GM21825 (cell line): ENCODE measurements around the gene TK2.

ENCODE experiments used
- ATAC-seq: cut with Tn5 transposase; IDR thresholded peaks from one replicate; pipeline ENCODE4 v1.9.1; 2021; ENCODE audit warnings: mild to moderate bottlenecking, moderate library complexity; ENCODE audit not compliant: unreplicated experiment

Gene TK2

DNA sequence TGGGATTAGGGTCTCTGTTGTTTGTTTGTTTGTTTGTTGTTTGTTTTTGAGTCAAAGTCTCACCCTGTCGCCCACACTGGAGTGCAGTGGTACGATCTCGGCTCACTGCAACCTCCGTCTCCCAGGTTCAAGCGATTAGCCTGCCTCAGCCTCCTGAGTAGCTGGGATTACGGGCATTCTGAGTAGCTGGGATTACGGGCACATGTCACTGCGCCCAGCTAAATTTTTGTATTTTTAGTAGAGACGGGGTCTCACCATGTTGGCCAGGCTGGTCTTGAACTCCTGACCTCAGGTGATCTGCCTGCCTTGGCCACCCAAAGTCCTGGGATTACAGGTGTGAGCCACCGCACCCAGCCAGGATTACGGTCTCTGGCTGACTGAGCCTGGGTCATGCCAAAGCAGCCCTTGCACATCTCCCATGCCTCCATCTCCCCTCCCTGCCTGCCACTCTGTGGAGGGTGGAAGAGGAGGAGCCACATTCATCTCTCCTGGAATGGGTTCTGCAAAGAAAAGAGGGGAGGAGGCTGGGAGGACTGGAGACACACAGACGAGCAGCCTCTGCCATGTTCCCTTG is 63.6 kb downstream of the TK2 start:
- ATAC-seq = no peak

DNA sequence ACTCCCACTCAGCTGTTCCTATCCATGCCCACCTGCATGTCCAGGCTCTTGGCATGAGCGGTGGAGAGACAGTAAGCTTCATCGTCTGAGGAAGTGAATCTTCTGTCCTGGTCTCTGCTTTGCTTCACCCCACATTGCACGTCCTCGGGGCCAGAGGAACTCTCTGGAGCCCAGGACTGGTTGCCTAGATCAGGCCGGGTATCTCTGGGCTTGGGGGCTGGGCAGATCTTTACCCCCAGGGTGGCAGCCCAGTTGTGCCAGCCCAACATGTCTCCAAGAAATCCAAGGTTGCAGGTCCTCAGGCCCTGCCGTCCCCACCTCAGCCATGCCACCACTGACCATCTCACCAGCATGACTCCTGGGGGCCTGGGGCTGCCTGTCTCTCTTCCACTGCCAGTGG is 64.5 kb downstream of the TK2 start:
- no peak for ATAC-seq

DNA sequence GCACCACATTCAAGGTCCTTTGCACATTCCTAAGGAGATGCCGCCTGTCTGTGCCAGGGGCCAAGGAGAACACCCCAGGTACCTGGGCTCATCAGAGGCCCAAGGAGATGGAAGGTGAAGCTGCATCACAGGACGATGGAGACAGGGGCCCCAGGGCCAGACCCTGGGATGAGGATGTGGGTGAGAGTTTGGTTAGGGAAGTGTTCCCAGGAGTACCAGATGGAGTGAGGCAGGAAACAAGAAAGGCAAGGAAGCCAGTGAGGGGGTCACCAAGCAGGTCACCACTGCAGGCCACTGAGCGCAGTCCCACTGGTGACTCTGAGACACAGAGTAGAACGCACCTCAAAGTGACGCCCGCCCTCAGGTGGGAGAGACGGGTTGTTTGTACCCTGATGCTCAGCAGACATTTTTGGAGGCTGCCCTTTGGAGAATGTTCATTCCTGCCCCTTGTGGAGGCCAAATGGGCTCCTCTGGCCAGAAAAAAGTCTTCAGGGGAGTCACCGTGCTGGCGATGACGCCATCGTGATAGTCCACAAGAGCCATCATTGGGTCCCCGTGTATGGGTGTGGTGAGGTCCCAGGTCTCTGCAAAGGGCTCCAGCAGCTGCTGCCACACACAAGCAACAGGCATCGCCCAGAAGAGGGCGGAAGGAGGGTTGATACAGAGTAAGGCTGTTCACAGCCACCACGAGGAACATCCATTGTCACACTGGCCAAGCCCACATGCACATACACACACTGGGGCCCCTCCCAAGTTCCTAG is 65.3 kb downstream of the TK2 start:
- no peak for ATAC-seq

DNA sequence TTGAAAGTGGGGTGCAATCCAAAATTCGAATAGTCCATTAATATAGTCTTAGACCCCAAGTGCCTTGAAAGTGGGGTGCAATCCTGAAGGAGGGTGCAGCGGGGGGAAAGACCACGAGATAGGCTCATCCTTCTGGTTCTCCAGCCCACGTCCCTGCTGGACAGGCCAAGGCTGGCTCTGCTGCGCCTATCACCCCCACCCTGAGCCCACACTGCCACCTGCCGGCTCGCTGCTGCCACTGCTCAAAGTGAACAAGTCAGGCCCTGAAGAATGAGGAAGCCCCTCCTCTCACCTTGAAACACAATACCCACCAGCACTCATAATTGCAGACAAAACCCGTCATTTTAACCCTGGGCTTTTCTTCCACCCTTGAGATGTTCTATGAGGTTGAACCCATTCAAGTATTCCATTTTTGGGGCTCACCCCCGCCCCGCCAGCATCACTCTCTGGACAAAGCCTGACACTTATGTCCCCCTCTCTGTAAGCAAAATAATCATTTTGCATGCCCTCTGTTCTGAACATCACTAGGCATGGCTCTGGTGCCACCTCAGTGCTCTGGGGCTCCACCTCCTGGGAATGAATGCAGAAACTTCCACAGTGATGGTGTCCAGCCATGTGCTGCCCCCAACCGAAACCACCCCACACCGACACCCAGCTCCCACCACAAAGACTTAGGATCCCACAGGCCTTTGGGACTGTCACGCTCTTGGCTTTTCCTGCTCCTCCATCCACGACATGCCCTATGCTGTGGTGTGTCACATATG is 66.1 kb downstream of the TK2 start:
- ATAC-seq = no peak

DNA sequence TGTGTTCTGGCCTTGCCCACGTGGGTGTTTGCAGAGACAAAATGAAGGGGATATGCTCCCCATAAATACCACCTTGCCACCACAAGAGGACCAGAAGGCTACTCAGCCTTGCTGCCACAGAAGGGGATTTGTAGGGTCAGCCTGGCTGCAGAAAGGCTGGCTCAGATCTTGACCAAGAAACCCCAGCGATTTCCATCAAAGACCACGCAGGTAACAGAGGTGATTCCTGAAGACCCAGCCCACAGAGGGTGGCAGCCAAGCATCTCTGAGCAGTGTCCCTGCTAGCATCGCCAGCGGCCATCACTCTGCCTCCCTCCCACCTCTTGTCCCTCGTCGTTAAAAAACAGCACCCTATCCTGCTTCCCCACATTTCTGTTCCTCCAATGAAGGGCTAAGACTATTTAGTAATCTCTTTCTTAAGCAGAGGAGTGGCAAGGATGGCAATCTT is 68.0 kb downstream of the TK2 start:
- ATAC-seq = no peak

DNA sequence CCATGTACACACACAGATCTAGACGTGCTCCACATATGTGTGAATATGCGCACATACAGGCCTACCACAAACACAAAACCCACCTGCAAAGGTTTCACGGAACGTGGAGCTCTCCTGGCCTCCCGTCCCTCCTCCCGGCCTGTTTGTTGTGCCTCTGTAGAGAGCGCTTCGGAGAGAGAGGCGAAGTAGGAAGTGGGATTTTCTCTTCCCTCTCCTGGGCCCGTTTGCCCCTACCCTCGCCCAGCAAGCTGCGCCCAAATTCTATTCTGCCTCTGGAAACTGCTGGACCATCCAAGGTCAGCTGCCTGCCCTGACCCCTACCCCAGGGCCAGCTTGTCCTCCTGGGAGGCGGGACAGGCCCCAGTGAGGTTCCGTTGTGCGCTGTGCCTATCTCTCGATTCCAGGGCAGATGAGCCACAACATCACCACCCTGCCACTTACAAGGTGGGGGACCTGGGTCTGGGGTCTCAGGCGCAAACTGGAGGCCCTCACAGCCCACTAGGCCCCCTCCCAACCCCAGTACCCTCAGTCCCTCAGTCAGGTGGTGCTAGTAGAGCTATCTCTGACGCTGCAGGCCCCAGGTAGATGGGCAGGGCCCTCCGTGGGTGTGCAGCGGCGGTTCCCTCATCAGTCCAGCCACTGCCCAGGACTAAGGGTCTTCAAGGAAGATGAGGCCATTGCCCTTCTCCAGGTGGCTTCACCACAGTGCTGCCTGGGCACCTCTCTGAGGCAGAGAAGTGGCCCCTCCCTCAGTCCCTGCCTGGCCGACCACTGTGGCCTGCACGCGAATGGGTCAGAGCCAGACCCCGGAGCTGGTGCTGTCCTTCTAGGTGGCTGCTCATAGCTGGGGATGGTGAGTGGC is 68.6 kb downstream of the TK2 start:
- ATAC-seq = no peak

DNA sequence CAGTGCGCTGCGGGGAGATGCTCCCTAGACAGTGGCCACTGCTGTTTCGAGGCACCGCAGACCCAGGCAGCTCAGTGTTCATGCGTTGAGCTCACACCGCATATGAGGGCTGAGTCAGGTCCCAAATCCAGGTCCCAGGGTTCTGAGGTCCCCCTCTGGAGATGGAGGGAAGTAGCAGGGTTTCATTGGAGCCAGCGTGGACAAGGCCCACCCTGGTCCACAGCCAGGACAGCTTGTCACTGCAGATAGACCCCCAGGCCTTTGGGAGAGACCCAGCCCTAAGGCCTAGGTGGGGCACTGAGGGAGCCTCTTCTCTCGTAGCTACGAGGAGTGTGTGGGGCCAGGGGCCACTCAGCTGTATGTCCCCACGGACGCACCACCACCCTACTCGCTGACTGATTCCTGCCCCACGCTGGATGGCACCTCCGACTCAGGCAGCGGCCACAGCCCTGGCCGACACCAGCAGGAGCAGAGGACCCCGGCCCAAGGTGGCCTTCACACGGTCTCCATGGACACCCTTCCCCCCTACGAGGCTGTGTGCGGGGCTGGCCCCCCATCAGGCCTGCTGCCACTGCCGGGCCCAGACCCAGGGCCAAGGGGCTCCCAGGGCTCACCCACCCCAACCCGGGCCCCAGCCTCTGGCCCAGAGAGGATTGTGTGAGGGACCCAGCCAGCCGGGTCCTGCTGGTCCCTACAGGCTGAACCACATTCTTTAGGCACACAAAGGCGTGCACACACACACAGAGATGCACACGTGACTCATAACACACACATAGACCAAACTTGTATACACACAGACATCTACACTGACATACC is 69.4 kb downstream of the TK2 start:
- ATAC-seq = no peak

DNA sequence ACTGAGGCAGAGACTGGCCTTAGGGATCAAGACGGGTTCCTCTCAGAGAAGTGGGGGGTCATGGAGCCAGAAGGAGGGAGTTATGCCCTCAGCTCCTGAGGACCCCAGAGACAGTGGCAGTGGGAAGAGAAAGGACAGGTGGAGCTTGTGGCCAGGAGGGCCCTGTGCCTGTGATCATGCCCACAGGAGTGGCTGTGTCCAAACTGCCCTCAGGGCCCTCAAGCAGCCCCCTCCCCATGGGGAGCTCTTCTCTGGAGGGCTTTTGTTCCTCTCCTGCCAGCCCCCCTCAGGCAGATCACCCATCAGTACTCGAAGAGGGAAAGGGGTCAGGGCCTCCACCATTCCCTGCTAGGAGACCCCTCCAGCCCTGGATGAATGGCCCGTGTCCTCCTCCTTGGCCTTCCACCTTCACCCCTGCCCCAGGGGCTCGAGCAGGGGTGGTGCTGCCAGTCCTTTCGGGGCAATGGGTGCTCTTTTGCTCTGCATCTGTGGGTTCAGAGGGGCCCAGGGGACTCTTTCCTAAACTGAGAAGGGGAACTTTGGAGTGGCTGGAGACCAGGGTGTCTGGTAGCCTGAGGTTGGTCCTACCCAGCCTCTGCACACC is 70.2 kb downstream of the TK2 start:
- ATAC-seq = no peak

DNA sequence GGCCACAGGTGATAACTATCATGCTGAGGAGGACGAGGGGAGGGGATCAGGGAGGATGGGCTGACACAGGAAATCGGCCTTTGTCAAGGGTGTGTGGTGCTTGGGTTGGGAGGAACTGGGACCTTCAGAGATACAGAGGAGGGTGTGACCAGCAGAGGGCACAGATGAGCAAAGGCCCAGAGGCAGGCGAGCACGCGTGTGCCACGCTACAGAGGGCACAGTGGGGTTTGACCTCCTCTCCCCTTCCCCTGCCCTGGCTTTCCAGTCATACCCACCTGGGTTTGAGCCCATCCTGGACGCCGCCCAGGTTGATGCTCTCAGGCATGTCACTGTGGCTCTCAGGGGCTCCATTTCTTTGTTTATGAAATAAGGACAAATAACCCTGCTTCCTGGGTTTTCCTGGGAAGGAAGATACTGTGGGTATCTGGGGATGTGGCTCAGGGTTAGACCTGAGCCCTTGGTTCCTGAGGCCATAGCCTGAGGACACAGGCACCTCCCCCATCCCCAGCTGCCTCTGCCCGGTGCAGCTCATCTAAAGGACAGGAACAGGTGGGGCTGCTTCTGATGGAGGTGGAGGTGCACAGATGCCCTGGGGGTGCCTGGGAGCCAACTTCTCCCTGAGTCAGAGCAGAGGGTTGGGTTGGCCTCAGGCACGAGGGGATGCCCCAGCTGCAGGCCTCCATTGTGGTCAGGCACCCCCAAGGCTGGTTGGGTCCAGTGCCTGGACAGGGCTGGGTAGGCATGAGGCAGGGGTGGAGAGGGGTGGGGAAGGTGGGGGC is 71.0 kb downstream of the TK2 start:
- no peak for ATAC-seq

DNA sequence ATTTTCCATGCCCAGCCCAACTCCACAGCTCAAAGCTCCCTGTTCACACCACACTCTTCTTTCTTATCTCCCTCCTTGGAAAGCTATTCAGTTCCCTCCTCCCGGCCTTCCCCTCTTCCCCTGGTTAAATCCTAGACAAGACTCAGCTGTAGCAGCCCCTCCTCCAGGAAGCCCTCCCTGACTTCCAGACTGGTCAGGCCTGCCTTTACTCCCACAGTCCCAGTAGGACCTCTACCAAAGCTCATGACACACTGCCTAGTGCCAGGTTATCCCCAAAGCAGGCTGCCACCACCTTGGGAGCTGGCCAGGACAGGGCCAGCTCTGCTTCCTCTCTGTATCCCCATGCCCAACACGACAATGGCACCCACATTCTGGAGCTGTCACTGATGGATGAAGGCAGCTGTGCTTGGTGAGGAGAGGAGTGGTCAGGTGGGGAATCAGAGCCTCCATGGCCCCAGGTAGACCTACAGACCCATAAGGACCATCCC is 72.8 kb downstream of the TK2 start:
- no peak for ATAC-seq

DNA sequence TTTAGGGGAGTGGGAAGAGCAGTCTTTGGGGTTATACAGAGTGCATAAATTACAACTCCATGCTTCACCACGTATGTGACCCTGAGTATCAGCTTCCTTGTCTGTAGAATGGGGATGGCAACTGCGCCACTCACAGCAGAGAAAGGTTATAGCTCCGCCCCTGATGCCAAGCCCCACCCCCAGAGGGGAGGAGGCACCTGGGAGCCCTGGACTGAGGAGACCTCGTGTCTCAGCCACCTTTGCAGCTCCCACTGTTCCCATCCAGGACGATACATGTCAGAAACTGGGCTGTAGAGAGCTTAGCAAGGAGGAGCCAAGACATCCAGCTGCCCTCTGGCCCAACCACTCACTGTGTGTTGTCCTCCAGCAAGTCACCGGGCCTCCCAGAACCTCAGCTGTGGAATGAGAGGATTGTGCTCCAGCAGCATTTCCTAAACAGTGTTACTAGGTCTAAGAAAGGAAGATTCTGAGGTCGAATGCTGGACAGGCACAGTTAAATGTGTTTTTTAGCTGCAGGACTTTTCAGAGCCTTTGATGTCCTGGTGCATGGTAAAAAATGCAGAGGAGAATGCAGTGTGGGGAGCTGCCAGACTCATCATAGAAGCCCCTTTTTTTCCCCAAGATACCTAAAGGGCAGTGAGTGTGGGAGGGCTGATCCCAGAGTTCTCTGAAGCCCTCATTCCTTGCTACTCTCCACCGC is 73.4 kb downstream of the TK2 start:
- ATAC-seq = no peak

DNA sequence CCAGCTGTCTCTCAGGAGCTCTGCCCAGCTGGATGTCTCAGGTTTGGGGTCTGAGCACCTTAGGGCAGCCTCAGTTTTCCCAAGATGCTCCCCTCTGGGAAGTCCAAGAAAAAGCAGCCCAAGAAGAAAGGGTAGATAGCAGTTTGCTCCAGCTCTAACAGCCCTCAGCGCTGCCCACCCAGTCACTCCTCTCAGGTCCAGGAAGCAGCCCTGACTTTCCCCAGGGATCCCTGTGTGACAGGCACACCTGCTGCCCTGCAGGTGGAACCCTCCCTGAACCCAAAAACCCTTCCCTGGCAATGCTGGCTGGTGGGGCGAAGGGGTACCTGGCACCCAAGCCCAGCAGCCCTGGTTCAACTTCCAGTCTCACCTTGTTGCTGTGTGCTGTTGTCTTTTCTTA is 74.7 kb downstream of the TK2 start:
- ATAC-seq = no peak

DNA sequence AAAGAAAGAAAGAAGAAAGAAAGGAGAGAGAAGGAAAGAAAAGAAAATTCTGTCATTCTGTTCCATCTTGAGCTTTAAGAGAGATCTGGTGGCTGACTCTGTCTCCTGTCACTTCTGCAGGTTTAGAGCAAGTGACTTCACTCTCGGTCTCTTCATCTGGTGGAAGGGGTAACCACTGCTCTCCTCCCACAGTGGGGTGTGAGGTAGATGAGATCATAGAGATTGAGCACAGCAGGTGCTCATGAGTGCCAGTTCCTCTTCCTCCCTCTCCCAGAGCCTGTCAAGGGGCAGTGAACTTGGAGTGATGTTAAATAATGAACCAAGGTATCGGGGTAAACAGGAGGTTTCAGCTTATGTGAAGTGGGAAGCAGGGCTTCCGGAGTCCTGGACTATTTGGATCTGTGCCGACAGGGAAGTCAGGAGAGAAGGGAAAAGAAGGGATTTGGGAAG is 75.1 kb downstream of the TK2 start:
- no peak for ATAC-seq

DNA sequence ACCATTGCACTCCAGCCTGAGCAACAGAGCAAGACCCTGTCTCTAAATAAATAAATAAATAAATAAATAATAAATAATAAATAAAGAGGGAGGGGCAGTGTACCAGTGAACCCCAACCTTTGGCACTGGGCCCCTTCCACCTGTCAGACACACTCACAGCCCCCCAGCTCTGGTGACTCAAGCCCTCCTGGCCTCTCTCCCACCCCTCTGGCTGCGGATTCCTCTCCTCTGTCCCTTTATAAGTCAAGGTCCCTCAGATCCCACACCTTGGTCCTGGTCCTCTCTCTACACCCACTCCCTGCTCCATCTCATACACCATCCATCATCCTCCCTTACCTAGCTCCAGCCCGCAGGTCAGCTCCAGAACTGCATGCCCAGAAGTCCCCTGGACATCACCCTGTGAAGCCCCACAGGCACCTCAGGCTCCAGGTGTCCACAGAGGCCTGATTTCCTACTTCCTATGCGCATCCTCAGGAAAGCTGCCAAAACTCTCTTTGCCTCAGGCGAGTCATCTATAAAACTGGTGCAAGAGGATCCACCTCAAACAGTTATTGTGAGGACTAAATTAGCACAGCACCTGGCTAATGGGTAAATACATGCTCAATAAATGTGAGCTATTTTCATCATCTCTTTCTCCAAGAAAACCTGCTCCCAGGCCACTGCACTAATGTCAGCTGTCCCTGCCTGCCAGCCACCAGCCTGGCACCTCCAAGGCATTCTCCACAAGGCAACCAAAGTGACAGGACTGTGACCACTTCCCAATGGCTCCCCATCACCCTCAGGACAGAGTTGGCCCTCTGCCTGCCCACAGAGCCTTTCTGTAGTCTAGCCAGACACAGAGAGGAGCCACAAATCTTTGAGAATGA is 76.0 kb downstream of the TK2 start:
- ATAC-seq = no peak

DNA sequence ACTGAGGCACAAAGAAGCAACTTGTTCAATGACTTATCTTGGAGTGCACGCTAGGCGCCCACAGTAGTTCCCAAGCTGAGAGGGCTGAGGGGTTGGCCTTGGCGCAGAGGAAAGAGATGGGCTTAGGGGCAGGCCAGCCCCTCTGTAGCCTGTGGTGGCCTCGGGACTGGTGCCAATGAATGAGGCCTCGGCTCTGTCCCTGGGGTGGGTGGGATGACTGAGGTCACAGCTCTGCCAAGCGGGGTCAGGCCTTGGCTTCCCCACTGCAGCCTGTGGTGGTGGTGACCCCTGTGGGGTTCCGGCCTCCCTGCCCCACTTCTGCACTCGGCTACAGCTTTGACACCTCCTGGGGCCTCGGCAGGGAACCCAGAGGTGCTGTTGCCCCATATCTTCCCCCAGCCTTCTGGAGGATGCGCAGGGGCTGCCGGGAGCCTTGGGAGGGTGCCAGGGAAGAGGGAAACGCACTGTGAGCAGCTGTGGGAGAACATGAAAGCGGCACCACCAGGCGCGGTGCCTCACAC is 76.8 kb downstream of the TK2 start:
- ATAC-seq = no peak

DNA sequence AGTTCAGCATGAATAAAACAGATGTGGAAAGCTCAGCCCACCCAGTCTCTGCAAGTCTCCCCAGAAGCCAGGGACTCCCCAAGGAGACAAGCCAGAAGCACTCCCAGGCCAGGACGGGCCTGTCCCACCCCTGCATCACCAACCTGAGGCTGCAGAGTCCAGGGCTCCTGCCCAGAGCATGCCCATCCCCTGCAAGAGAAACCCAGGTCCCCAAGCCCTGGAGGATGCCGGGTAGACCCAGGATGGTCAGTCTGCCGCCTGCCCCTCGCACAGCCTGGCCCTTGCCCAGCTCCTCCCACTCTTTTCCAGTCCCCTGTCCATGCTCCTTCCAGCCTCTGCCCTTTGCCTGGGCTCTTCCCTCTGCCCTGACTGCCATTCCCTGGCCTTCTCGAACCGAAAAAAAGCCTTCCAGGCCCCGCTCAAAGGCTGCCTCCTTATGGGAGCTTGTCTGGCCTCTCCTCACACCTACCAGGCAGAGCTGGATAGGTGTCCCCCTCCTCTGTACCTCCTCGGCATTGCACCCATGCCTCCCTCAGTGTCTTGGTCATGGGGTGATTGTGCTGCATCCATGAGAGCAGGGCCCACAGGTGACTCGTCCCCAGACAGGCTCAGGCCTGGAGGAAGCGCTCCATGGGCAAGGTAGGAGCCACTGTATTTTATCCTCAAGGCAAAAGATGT is 78.1 kb downstream of the TK2 start:
- ATAC-seq = no peak

DNA sequence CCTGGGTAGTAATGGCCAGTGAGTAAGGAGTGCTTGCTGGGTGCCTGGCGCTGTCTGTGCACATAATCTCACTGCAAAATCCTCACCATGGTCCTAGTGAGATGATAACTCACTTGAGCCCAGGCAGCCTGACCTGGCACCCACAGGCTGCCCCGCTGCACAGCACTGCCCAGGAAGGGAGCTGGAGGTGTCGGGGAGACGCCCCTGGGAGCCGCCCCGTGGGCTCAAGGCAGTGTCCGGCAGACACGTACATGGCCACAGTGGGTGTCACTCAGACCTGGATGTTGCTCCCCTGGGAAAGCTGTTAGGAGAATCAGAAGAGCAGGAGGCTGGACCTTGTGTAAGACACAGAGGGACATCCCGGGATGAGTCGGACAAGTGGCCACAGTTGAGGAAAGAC is 78.7 kb downstream of the TK2 start:
- no peak for ATAC-seq
